NCI-H526 treated with DMSO at 0.1 percent for 48 hours (cell line): ENCODE data around the gene ZBTB43.
"Not testable (repeated sequence)": the region's sequence is repeated elsewhere in the genome, so short reads cannot be mapped to it uniquely, and the experiment has no call there.

Source experiments
- DNase-seq: peaks from one replicate; lab custom pipeline; 2025; lab: John Stamatoyannopoulos, UW

The ZBTB43 gene

DNA sequence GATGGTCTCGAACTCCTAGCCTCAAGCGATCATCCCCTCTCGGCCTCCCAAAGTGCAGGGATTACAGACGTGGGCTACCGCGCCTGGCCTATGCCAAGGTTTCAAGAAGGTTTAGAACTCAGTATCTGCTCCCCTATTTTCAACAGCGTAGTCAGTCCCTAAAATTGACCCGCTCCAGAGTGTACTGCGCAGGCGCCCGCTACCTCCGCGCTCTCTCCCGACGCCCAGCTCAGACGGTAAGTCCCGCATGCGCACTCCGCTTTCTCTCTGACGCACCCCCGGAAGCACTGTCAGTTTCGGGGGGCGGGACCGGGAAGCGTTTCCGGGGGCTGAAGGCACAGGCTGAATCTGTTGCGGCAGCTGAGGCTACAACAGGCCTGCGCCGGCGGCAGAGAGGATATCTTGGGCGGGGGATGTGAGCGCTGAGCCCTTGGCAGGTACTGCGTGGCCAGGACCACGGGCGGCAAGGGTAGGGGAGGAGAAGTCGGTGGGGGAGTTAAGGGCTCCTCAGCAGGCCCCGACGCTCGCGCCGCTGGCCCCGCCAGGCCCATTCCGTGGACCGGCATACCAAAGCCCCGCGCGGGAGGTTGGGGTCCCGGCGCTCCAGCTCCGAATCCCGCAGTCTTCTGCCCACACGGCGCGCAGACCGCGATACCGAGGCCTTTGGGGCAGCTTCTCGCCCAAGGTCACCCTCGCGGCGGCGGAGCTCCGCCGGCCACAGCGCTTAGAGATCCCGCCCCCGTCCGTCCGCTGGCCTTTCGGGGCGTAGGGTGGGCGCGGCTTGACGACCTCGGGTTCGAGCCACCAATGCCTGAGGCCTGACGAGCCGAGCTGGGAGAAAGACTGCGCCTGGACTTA lies at the start of gene ZBTB43:
ZBTB43 (plus strand) TSS at position 345 of the 858 bp plus-strand sequence. CDS start 27,470 bp downstream, outside the sequence.
- peak; percentile 76 for DNase-seq

DNA sequence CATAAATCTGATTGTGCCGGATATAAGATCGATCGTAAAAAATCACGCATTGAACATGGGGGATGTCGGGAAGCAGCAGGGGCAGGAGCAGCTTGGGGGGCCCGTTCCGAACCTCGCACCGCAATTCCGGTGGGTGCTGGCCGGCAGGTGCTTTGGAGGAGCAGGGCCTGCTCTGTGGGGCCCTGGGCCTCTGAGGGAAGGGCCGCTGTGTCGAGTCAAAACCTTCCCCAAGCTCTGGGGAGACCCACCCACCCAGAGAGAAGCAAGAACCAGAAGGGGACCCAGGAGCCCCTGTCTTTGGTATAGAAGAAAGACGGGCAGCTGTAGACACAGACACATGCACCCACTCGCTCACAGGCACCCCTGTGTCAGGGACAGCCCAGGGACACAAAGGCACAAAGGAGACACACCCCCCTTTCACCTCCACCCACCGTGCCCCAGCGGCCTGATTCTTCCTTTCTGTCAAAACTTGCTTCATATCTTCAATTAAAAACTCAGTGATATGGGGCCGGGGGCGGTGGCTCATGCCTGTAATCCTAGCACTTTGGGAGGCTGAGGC lies 49.4 kb upstream of the ZBTB43 start:
- DNase-seq, result no peak

GRCh38 chr9:126756238-126756637 lies 48.6 kb upstream of the ZBTB43 start:
- no peak for DNase-seq

DNA sequence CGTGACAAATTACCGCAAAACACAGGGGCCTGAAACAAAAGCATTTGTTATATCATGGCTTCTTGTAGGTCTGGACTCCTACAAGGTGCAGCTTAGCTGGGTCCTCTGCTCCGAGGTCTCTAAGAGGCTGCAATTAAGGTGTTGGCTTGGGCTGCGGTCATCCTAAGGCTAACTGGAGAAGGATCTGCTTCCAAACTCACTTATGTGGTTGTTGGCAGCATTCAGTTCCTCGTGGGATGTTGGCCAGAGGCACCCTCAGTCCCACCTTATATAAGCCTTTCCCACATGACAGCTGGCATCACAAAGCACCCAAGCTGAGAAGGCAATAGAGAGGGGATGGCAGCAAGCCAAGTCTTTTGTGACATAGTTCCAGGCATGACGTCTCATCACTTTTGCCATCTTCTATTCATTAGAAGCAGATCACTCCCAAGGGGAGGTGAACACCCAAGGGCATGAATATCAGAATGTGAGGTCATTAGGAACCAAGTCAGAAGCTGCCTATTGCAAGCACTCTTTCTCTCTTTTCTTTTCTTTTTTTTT lies 47.9 kb upstream of the ZBTB43 start:
- no peak for DNase-seq

DNA sequence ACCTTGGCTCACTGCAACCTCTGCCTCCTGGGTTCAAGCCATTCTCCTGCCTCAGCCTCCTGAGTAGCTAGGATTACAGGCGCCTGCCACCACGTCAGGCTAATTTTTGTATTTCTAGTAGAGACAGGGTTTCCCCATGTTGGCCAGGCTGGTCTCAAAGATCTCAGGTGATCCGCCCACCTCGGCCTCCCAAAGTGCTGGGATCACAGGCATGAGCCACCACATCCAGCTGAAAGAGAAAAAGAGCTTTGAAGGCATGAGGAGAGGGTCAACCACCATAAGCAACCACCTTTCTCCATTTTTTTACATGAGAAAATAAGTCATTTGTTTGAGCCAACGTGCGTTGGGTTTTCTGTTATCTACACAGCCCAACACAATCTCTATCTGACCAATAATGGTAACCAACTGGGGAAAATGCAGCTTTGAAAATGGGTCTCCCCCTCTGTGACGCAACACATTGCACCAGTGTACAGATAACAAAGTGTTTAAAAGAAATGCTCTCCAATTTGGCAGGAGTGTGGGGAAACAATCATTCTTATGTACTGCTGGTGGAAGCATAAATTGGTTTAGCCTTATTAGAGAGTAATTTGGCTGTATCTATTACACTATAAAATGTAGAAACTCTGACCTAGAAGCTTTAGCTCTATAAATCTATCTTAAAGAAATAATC lies 45.8 kb upstream of the ZBTB43 start:
- DNase-seq, result no peak

DNA sequence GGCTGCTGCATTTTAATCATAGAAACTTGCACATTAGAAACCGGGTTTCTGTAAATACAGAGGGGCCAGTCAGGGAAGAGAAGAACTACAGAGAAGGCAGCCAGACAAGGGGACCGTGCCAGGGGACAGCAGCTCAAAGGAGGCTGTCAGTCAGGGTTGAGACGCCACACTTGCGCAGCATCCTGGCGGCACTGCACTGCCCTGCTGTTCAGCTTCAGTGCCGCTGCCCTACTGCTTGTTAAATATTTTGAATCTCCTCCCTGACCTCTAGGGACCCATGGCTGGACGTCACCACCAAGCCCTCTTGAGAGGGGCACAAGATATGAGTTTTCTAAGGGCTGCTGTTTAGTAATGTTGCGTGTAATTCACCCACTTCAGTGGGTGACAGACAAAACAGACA lies 43.6 kb upstream of the ZBTB43 start:
- DNase-seq, result no peak

DNA sequence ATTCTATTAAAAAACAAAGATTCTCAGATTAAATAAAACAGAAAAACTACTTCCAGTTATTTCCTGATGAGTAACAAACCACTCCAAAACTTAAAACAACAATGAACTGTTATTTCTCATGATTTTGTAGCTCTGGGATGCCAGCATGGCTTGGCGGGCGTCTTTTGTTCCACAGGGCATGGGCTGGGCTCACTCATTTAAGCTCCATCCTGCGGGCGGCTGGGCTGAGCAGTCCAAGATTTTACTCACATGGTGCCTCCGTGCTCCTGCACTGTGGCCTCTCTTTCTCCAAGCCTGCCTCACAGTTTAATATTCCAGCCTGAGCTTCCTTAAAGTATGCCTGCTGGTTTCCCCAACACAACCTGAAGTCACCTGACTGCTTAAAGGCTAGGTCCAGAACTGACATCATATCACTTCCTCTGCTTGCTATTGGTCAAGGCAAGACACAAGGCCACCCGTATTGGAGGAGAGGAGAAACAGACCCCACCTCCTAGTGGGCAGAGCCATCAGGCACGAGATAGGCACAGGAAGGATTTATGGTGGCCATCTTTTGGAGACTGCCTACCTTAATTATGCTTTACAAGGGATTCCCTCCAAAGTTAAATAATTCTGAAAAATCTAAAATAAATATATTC lies 41.6 kb upstream of the ZBTB43 start:
- no peak for DNase-seq

GRCh38 chr9:126773004-126773607 lies 31.7 kb upstream of the ZBTB43 start:
- DNase-seq, result no peak

GRCh38 chr9:126775926-126776325 lies 28.9 kb upstream of the ZBTB43 start:
- DNase-seq, result no peak

DNA sequence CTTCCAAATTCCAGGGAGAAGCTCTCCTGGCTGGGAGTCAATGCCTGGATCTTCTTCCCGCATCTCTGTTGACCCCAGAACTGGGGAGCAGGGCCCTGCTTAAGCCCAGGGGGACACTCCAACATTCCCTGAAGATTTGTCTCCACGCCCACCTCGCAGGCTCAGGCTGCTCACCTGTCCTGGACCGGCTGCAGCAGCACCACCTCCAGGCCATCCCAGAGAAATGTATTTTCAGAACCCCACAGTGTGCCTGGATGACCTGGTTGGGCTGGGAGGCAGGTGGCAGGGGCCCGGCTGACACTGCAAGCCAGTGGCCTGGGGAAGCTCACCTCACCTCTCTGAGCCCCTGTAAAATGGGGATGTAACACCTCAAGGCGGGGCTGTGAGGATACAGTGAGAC lies 27.1 kb upstream of the ZBTB43 start:
- DNase-seq, result no peak

GRCh38 chr9:126778141-126778540 lies 26.7 kb upstream of the ZBTB43 start:
- no peak for DNase-seq

DNA sequence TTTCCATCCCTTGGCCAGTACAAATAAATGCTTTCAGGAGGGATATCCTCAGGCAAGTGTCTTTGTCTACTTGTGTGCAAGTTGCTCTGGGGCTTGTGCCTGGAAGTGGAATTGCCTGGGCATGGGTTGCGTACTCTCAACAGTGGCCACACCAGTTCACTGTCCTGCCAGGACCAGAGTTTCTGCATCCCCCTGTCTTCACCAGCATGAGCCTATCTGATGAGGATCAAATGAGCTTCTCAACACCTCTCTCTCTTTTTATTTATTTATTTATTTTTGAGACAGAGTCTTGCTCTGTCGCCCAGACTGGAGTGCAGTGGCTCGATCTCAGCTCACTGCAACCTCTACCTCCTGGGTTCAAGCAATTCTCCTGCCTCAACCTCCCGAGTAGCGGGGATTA lies 26.1 kb upstream of the ZBTB43 start:
- not testable (repeated sequence) for DNase-seq

DNA sequence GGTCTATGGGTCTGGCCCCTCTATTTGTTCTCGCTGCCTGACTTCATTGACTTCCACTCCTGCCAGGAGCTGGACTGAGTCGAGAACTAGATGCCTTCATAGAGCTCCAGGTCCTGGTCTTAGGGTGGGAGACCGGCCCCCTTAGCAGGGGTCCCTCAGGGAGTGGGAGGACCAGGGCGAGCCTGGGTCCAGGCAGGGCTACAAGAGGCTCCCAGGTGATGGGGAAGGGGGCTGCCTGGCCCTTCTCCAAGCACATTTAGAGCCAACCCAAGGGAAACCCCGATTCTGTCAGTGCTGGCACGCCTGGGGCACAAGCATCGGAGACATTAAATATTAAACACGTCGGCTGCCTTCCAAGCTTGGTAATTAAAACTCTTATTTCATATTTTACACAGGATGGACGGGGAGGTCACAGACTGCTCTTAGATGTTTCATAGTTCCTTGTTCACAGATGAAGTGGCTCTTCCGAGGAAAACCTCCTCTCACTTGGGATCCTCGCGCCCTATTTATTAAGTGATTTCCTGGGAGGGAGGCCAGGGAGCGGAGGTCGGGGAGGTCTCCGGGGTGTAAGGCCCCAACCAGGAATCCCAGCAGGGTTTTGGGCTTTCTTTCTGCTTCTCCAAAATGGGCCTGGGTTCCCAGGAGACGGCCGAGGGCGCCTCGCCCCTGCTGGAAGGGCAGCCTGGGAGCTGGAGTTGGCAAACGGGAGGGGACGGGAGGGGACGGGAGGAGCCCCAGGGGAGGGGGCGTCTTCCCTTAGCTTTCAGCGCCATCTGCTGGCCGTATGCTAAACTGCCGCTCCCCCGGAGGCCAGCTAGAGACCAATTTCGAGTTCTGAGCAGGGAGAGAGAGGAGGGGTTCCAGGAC lies 23.4 kb upstream of the ZBTB43 start:
- peak; percentile 29 for DNase-seq

DNA sequence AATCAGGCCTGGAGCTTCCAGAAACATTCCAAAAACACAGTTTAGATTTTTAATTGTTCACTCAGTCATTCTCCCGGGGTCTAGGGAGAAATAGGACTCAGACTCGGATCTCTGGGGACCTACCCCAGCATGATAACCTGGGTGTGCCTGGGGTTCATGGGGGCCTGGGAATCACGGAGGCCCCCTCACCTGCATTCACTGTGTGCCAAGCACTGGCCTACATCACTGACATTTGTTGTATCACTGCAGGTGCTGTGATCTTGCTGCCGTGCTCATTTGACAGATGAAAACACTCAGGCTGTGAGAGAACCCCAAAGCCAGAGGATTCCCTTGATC lies 22.8 kb upstream of the ZBTB43 start:
- DNase-seq, result no peak

DNA sequence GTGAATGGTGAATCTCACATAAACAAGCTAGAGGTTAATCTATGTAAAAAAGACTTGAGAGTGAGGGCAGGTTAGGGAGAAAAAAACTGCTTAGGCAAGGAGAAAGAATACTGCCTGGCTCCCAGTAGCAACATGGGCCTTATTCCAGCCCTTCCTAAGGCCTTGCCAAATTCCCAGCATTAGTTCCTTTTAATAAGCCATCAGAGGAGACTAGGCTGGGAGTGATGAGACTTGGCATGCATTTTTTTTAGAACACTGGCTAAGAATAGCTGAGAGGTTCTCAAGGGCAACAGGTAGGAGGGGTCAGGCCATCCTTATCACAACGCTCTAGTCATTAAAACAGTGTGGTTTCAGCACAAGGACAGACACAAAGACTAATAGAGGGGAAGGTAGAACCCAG lies 20.9 kb upstream of the ZBTB43 start:
- DNase-seq, result no peak

- no peak for DNase-seq
Measured at GRCh38 chr9:126784401-126784800, 20.4 kb upstream of the ZBTB43 start.

- DNase-seq, result not testable (repeated sequence)
Measured at GRCh38 chr9:126784841-126785240, 20.0 kb upstream of the ZBTB43 start.

DNA sequence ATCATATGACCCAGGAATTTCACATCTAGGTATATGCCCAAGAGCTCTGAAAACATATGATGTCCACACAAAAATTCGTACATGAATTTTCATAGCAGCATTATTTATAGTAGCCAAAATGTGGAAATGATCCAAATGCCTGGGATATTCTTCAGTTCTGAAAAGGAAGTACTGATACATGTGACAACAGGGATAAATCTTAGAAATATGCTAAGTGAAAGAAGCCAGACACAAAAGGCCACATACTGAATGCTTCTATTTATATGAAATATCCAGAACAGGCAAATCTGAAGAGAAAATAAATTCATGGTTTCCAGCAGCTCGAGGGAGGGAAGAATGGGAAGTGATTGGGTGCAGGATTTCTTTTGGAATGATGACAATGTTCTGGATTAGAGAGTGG lies 16.8 kb upstream of the ZBTB43 start:
- no peak for DNase-seq

DNA sequence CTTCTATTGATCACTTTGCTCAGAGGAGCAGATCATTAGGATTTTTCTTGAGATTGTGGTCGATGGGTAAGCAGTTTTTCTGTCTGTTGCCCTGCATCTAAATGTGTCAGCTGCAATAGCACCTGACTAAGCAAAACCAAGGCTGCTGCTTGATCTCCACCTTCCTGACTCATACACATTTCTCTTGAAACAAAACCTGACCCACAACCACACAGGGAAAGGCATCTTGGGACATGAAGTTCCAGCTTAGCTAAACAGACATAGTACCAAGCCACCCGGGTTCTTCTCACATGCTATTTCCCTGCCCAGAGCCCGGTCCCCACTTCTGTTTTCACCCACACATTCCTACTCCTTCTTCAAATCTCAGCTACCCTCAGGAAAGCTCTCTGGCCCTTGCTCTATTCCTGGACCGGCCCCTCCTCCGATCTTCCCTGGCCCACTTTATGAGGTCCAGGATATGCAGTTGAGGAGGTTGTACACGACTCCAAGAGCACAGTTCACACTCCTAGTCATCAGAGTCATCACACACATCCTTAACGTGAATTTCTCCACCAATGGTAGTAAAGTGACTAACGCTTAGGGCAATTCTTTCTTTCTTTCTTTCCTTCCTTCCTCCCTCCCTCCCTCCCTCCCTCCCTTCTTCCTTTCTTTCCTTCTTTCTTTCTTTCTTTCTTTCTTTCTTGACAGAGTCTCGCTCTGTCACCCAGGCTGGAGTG lies 16.0 kb upstream of the ZBTB43 start:
- DNase-seq, result no peak

GRCh38 chr9:126790561-126790960 lies 14.3 kb upstream of the ZBTB43 start:
- DNase-seq, result no peak
